Brain pericyte (primary cell): Measurements from ENCODE around the gene TMEM258.

Source experiments
- DNase-seq: peaks from one replicate; pipeline ENCODE4 v3.0.0-alpha.2; 2012; ENCODE audit warnings: low read depth, low spot score

Gene TMEM258

DNA sequence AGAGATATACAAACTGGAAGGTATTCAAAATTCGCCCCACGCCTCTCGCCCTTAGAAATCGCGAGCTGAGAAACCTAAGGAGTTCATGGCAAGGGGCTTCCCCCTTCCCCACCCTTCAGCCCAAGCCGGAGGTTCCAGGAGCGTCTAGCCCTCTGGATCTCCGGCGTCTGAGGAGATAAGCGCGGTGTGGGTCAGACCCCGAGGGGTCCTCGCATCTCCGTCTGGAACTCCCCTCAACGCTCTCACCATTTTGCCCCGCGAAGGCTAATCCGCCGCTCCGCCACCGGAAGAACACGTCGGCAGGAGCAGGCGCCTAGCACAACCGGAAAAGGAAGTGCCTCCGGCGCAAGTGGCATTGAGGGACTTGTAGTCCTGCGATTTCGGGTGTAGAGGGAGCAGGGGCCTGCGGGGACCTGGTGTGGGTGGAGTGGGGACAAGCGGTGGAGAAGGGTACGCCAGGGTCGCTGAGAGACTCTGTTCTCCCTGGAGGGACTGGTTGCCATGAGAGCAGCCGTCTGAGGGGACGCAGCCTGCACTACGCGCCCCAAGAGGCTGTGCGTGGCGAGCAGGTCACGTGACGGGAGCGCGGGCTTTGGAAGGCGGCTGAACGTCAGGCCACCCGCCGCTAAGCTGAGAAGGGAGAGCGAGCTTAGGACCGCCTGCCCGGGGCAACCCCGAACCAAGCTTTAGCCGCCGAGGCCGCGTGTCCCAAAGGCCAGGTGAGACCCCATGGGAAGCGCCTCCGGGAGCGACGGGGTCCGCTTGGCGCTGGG lies at the start of gene TMEM258, which contains the start of gene FEN1:
TMEM258 (minus strand) TSS at position 290 of the 773 bp plus-strand sequence; CDS start at position 249, 41 bp downstream.
FEN1 (plus strand) TSS at position 602 of the 773 bp plus-strand sequence. CDS start 2,451 bp downstream, outside the sequence.
- peak; percentile 90 for DNase-seq

DNA sequence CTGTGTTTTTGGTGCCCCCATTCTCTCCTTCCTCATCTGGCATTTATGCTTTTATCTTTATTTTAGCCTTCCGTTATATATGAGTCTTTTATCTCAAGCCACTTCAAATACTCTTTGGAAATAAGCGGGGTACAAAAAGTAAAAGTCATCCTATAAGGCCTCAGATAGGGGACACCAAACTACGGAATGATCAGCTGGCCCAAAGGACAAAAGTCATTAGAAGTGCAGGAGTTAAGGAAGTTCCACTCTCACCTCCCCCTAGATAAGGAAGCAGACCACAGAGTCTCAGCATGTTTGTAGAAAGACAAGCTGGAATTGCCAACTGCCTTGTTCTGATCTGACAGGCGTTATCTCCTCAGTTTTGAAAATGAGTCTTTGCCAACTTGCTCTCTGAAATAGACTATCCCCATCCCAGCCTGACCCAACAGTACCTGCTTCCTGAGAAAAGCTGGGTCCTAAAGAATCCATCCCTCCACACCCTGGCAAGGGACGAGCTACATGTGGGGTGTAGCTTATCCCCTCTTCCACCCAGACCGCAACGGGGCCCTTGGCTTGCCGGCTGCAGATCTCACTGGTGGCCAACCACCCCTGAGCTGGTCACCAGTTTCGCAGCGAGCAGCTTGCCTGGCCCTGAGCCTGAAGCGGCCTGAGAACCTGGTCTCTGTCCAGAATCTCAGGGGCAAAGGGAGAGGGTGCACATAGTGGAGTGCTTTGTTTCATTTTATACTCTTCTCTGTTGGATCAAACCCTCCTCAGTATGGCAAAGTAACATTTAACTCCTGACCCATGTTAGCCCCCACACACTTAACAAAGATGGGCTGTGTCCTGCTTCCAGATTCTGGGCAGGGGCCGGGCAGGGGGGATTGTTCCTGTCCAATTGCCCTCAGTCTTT lies 49.5 kb upstream of the TMEM258 start:
- DNase-seq, result no peak

DNA sequence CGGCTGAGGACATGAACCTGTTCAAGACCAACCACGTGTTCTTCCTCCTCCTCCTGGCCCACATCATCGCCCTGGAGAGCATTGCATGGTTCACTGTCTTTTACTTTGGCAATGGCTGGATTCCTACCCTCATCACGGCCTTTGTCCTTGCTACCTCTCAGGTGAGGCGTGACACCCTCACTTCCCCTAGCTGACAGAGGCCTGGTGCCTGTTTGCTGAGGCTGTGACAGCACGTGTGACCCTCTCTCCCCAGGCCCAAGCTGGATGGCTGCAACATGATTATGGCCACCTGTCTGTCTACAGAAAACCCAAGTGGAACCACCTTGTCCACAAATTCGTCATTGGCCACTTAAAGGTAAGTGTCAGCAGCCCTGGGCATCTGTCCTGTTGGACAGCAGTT lies 48.0 kb upstream of the TMEM258 start:
- no peak for DNase-seq

DNA sequence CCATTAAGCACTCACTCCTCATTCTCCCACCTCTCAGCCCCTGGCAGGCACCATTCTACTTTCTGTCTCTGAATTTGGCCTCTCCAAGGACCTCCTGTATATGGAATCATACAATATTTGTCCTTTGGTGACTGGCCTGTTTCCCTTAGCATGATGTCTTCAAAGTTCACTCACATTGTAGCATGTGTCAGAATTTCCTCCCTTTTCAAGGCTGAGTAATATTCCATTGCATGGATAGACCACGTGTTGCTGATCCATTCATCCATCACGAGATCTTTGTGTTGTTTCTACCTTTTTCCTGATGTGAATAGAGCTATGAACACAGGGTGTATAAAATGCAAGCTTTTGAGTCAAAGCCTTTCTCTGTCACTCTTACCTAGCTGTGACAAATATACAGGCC lies 47.3 kb upstream of the TMEM258 start:
- no peak for DNase-seq

DNA sequence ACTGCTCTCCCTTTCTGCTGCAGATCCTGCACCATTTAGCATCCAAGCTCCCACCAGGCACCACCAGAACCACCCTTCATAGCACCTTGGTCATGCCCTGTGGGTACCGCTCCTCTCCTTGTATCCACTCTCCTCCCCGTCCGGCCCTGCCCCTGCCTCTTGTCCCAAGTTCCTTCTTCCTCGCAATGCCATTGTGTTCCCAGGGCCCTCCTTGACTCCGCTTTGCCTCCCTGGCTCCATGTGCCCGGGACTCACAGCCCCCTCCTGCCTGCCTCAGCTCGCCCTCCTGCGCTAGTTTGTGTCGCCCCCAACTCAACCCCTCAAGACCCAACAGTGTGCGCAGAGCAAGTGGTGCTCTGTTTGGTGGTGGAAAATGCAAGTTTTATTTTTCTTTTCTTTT lies 46.5 kb upstream of the TMEM258 start:
- DNase-seq, result no peak

DNA sequence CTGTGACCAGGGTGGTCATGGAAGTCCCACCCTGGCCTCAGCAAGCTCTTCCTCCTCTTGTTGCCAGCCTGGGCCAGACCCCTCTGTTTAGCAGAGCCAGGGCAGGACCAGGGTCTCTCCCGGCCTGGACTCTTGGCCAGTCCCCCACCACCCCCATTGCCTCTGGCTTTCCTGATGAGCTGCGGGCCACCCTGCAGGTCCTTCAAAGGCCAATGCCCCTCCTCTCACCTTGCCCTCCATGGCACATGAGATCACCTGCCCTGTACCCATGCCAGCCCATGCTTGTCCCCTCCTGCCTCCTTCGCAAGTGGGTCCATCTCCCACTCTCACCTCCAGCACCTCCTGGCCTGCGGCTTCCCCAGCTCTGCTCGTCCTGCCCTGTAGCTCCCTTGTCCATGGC lies 46.1 kb upstream of the TMEM258 start:
- DNase-seq, result no peak

DNA sequence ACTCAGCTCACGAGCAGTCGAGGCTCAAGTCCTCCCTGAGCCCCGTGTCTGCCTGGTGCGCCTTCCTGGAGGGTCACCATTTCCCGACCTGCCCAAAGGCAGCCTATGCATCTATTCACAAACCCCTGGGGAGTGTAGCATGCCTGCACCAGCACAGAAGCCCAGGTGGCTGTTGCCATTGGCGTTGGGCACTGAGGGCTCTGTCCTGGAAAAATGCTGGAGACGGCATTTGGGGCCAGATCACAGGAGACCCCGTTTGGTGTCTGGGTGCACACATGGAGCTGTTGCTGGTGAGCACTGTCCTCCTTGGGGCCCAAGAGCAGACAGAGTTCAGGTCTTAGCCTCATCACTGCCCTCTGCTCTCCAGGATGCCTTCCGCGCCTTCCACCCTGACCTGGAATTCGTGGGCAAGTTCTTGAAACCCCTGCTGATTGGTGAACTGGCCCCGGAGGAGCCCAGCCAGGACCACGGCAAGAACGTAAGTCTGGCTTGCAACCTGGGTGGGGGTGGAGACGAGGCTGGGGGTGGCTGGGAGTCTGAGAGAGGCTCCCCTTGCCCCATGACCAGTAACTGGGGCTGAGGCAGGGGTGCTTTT lies 45.1 kb upstream of the TMEM258 start:
- DNase-seq, result no peak

DNA sequence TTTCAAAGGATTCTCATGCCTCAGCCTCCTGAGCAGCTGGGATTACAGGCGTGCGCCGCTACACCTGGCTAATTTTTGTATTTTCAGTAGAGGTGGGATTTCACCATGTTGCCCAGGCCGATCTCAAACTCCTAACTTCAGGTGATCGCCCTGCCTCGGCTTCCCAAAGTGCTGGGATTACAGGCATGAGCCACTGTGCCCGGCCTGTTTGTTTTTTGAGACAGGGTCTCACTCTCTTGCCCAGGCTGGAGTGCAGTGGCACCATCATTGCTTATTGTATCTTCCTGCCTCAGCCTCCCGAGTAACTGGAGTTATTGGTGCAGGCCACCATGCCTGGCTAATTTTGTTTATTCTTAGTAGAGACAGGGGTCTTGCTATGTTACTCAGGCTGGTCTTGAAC lies 43.8 kb upstream of the TMEM258 start:
- DNase-seq, result no peak

DNA sequence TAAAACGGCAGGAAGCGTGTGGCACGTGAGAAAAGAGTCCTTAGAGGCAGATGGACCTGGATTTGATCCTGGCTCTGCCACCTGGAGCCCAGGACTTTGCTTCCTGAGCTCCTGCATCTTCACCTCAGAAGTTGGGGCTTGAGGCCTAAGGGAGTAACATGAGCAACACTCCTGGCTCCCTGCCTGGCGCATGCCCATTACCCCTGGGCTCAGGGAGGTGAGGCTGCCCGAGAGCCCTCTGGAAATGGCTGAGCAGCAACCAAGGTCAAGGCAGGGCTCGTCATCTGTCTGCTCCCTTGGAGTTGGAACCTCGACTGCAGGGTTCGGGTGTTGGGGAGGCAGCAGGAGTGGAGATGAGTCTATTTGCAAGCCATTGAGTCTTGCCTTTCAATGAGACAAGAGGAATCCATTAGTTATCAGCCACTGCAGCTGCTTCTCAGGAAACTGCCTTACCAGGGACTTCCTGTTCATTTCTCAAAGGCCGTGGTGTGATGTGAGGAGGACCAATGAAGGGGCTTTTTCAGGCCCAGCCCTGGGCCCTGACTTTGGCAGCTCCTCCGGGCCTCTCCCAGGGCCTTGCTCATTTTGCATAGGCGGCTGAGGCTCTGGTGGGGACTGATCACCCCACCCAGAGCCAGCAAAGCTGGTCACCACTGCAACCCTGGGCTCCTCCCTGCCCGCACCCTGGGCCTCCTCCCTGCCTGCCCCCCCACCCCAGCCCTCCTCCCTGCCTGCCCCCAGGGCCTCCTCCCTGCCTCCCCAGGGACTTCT lies 42.1 kb upstream of the TMEM258 start:
- DNase-seq, result no peak

DNA sequence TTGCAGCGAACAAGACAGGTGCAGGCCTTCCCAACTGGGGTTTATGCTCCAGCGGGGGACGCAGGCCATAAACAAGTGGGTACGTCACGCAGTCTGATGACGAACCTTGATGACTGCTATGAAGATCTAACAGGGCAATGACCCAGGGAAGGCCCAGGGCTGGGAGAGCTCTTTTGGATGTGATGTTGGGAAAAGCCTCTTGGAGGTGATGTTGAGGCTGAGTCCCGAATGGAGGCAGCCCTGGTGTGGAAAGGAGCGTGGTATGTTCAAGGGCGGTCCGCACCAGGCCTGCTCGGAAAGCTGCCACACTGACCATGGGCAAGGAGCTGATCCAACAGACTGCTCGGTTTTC lies 41.5 kb upstream of the TMEM258 start:
- DNase-seq, result no peak

DNA sequence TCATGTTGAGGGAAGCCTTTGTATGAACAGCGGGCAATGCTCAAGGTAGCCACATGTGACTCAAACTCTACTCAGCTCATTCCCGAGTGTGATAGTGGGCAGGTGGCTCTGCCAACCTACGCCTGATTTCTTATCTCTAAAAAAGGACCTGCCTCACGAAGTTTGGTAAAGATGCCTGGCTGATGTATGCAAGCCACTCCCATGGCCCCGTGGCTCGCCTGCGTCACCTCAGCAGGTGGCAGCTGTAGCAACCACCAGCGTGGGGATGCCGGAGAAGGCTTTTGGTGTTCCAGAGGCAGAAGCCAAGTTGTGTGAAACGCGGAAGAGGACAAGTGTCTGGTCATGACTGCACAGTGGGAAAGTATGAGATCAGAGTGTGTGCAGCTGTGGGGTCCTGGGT lies 41.1 kb upstream of the TMEM258 start:
- DNase-seq, result no peak

DNA sequence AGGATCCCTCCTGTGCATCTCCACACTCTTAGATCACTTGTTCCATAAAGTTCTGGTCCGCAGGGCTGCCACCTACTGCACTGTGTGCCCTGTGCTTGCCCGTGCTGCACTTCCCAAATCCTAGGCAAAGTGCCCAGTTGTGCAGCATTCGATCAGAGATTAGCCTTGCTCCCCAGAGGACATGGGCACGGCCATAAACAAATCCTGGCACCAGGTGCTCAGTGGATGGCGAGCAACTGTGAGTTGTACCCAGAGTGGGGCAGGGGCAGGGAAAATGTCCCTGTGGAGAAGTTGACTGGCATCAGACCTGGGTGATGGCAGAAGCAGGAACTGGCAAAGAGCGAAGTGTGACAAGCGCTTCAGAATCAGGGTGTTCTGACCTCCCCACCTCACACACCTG lies 40.4 kb upstream of the TMEM258 start:
- DNase-seq, result no peak

DNA sequence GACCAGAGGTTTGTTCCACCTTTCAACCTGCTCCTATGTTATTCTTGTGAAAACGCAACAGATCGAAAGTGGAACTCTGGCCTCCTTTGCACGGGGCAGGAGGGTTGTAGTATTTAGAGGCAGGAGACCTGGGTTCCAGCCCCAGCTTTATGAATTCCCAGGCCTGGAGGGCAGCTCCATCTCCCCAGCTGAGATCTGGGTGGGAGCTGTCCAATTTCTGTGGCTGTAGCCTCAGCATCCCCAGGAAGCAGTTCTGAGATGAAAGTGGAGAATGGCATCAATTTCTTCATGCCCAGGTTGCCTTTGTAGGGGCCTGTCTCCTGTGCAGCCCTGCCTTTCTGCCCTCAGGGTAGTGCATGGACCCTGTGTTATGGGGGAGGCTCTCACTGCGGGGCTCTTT lies 39.8 kb upstream of the TMEM258 start:
- no peak for DNase-seq

DNA sequence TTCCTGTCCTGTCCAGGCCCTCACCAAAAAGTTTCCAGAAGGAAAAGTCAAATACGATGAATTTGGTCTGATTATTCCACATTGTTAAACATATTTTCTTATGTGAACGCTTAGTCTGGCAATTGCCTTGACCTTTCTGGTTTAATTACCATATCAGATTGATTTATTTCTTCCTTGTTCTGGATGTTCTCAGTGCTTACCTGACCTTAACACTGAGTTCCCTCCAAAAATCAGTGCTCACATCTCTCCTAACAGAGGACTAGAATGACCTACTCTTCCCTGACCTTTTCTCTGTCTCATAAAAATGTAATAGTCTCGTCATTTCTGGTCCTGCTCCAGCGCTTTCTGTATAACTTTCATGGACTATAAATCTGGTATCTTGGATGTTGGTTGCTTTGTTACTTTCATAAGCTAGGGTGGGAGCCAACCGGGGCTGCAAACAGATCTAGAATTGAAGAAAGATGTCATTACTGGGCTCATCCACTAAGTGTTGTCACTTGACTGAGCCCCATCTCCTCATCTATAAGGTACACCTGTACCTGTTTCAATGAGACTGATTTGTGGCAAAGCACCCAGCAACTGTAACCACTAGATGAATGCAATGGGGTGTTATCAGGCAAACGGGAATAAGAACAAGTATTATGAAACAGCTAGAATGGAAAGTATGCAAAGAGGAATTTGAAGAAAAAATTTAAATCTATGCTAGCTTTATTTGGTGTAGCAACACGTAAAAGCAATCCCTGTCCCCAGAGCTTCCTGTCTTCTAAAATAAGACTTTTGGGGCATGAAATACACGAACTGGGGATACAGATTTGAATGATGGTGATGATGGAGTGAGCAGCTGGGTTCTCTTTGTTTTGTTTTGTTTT lies 38.1 kb upstream of the TMEM258 start:
- DNase-seq, result no peak

DNA sequence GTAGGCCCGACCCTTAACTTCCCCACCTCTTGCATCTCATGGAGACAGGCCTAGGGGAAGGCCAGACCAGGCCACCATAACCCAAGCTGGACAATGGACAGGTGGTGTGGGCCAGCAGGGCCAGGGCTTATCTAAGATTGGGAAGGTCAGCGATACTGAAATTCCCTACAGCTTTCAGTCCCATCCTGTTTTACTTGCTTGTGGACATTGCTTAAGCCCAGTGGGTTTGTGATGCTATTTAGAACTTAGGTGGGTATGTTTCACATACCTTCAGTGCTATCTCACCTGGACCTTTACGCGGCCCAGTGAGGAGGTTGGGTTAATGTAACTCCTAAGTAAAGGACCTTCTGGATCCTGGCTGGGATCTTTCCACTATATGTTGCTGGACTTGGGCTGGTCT lies 37.4 kb upstream of the TMEM258 start:
- no peak for DNase-seq

DNA sequence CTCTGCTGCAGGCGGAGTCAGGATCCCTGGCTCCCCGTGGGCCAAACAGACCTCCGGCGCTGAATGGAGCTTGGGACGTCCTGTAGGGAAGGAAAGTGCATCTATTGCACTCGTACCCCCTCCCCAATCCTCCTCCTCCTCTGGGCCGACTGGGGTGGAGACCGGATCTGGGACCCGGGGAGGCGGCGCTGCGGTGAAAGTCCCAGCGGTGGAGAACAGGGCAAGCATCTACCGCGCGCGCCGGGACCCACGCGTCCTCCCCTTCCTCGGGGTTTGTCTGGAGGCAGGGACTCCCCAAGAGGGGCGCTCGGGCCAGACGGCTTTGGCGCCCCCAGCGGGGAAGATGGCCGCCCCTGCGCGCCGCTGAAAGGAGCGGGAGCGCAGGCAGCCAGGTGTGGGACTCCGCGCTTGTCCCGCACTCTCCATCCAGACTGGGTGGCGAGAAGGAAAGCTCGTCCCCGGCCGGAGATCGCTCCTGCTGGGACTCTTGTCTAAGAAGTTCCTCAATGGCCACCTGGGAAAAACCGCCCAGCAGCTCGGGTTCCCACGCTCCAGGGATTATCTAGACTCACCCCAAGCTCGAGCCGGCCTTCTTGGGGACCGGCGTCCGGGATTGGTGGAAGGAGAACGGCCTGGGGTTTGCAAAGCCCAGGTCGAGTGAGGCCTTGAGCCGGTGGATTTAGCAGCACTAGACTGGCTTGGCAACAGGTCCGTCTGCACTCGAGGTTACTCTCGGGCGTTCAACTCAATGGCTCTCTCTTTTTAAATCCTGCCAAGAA lies 36.4 kb upstream of the TMEM258 start:
- no peak for DNase-seq

DNA sequence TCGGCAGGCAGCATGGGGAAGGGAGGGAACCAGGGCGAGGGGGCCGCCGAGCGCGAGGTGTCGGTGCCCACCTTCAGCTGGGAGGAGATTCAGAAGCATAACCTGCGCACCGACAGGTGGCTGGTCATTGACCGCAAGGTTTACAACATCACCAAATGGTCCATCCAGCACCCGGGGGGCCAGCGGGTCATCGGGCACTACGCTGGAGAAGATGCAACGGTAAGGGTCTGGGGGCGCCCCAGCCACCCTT lies 35.9 kb upstream of the TMEM258 start:
- no peak for DNase-seq

DNA sequence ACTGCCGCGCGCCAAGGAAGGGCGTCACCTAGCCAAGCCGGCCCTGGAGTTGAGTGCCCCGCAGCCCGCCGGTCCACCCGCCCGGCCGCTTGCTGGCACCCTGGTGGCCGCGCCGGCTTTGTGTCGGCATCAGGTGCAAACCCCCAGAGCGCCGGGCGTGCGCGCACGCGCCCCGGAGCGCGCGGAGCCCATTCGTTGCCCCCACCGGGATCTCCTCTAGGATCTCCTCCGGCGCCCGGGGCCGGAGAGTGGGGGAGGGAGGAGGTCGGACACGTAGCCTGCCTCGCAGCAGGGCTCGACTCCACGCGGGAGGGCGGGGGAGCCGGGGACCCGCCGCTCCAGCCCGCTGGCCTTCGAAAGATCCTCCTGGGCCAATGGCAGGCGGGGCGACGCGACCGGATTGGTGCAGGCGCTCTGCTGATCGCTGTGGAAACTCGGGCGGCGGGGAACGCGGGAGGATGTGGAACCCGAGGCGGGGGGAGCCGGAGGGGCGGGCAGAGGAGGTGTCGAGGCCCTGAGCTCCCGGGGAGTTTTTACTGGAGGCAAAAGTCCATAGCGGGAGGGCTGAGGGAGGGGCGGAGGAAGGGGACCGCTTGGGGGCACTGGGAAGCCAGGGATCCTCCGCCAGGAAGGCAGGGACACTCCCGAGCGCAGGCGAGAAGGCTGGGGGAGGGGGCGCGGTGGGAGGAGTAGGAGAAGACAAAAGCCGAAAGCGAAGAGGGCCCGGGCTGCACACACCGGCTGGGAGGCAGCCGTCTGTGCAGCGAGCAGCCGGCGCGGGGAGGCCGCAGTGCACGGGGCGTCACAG lies 35.4 kb upstream of the TMEM258 start, which contains the start of gene FADS2:
FADS2 (plus strand) TSS at position 730 of the 808 bp plus-strand sequence. CDS start 91 bp downstream, outside the sequence.
- peak; percentile 85 for DNase-seq

DNA sequence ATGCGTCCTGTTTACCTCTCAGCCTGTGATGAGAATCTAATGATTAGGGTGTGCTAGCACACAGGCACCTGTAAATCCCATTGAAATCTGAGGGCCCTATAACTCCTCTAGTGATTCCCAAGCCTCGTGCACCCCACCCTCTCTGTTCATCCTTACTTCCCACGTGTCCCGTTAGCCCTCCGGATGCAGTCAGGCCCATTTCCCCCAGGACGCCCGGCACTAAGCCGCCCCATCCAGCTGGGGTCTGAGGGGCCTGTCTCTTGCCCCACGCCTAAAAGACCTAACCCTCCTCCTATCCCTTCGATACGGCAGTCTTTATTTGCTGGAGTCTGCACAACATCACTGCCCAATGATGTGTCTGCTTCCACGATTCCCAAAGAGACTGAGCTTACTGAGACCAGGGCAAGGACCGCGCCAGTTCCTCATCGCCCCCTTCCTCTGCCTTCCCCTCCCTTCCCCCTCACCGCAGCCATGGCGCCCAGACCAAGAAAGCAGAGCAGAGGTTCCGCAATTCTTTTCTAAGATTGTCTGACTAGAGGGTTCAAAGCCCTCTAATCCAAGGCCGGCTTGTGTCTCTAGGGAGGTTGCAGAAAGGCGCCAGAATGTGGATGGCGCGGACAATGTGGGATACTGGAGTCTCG lies 34.7 kb upstream of the TMEM258 start:
- no peak for DNase-seq
